Measurements from ENCODE around the gene CYP4F12. TPM values are rescaled to one million over a fixed set of nuclear protein-coding genes. Genes with fewer than 3 reads are reported as not detected.

Gene CYP4F12
- not detected in 2 replicates for total RNA-seq

GRCh38 chr19:15672580-15673175 is at the start of gene CYP4F12:
CYP4F12 (plus strand) TSS chr19:15673087; CDS start chr19:15673530, 443 bp downstream.
- no peak for DNase-seq (ENCODE audit: low read depth in 2 of 2)

- DNase-seq (ENCODE audit: low read depth in 2 of 2): peak in 1 of 2 donors; percentile 7
These were observed 49.1 kb upstream of the CYP4F12 start for GRCh38 chr19:15623711-15624318.

GRCh38 chr19:15628236-15629002 is 44.5 kb upstream of the CYP4F12 start:
- DNase-seq (ENCODE audit: low read depth in 2 of 2): no peak

DNA sequence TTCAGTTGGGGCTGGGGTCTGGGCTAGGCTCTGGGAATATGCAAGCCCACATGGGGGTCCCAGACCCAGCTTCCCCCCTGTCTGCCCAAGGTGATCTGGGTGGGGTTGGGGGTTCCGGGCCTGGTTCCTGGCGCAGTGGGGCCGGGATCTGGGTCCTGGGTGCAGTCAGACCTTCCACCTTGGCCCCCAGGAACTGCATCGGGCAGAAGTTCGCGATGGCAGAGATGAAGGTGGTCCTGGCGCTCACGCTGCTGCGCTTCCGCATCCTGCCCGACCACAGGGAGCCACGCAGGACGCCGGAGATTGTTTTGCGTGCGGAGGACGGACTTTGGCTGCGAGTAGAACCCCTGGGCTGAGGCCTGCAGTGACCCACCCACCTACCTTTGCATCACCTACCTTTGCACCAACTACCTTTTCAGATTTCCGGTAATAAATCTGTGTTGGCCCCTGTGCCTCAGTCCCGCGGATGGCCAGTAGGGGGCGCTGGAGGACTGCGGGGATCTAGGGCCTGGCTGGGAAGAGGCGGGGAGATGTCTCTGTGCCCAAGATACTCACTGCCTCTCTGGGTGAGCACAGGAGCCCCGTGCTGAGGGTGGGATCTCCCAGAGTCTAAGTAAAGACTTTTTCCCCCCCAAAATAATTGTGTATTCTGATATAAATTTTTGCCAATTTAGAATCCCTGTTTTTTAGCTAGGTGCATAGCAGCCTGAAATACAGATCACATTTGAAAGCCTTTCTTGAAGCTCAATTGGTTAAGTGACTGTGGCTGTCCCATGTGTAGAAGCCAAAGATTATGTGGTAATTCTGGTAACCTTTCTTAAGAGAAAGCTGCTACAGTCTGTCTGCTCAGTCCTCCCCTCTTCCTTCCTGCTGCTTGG is 43.6 kb upstream of the CYP4F12 start:
- DNase-seq (ENCODE audit: low read depth in 2 of 2): peak; percentile 18 to 61

- peak in 1 of 2 donors; percentile 21 for DNase-seq (ENCODE audit: low read depth in 2 of 2)
These were observed 41.1 kb upstream of the CYP4F12 start for GRCh38 chr19:15631817-15632216.

DNA sequence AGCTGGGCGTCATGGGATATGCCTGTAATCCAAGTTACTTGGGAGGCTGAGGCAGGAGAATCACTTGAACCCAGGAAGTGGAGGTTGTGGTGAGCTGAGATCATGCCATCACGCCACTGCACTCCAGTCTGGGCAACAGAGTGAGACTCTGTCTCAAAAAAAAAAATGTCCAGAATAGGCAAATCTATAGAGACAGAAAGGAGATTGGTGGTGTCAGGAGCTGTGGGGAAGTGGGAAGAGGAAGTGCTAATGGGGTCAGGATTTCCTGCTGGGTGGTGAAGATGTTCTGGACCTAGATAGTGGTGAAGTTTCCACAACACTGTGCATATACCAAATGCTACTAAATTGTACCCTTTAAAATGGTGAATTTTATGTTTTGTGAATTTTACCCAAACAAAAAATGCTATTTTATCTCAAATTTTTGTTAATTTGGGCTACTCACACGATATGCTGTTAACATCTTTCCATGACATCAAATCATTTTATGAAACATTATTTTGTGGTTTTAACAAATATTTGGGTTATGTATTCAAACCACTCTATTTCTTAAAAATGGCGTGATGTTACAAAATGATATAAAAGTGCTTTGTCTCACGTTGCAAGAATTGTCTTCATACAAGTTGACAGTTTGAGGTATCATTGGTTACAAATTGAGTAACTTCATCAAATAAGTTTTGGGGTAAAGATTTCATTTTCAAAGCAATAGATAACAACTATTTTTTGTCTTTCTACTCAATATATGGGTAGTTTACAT is 39.6 kb upstream of the CYP4F12 start:
- DNase-seq (ENCODE audit: low read depth in 2 of 2): no peak

- DNase-seq (ENCODE audit: low read depth in 2 of 2): no peak
These were observed 38.8 kb upstream of the CYP4F12 start for GRCh38 chr19:15634105-15634504.

GRCh38 chr19:15635016-15635805 is 37.7 kb upstream of the CYP4F12 start:
- no peak for DNase-seq (ENCODE audit: low read depth in 2 of 2)

- DNase-seq (ENCODE audit: low read depth in 2 of 2): no peak
These were observed 36.9 kb upstream of the CYP4F12 start for GRCh38 chr19:15636026-15636425.

DNA sequence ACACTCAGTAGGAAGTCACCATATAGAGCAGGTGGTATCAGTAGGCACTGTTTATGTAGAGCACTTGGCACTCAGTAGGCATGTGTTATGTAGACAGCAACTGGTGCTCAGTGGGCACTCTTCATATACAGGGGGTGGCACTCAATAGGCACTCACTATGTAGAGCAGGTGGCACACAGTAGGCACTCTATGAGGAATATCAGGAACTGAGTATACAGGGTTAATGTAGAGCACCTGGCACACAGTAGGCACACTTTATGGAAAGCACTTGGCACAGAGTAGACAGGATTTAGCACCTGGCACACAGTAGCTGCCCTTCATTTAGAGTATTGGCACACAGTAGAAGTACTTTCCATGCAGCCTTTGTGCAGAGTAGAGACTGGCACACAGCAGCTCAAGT is 33.3 kb upstream of the CYP4F12 start:
- DNase-seq (ENCODE audit: low read depth in 2 of 2): no peak

DNA sequence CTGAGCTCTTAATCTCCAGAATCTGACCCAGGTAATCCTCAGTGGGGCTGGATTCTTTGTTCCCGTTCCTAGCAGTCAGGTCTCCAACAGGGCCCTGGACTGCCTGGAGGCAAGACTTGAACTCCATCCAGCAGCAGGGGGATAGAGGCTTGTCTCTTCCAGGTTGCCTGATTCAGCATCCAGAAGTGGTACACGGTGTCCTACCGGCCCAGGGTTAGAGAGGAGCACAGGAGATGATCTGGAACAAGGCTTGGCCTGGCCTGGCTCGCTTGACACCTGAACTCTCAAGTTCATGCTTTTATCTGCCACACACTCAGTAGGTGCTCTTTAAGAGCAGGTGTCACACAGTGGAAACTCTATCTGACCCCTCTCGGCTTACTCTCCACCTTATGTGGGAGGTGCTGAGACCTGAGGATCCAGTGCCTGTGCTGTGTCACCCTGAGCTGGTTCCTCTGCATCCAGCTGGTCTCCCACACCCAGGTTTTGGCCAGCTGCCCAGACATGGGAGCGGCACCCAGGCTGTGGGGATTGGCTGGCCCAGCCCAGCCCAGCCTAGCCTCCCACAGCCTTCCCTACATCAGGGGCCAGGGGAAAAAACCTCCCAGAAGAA is 32.5 kb upstream of the CYP4F12 start, which contains the start of gene CYP4F3:
Gene CYP4F3, plus strand, starts transcription at position 604 of the 610 bp plus-strand sequence. CDS start 519 bp downstream, outside the sequence.
- DNase-seq (ENCODE audit: low read depth in 2 of 2): no peak

GRCh38 chr19:15640904-15641597 is 31.8 kb upstream of the CYP4F12 start:
- DNase-seq (ENCODE audit: low read depth in 2 of 2): no peak

DNA sequence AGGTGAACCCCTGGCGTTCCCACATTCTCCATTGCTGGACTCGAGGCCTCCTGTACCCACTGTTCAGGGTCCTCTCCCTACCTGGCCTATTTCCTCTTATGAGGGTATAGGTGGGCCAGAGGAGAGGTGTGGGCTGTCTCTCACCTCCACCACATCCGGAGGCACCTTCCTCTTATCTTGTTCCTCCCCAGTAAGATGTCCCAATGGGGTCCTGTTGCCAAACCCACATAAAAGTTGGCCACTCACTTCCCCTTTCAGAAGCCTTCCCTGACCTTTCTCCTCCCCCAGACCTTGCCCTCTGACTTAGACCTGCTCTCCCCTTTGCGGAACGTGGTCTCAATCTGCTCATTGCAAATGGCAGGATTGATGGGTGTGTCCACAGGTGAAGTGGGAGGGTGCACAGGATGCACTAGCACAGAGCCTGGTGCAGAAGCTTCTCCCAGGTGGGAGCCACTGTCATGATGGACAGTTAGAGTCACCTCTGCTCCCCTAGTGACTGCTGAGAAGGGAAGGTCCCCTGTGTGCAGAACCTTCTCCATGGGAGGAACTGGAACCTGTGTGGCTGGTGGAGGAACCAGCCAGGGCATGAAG is 30.9 kb upstream of the CYP4F12 start:
- DNase-seq (ENCODE audit: low read depth in 2 of 2): no peak

DNA sequence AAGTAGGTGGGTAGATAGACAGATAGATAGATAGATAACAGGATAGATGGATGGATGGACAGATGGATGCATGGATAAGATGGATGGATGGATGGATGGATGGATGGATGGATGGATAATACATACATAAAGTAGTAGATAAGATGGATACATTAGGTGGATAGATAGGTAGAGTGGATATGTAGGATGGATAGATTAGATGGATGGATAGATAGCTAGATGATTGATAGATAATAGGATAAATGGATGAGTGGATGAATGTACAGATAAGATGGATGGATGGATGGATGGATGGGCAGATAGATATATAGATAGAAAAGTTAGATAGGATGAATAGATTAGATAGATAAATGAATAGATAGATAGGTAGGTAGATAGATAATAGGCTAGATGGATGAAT is 30.1 kb upstream of the CYP4F12 start:
- no peak for DNase-seq (ENCODE audit: low read depth in 2 of 2)

DNA sequence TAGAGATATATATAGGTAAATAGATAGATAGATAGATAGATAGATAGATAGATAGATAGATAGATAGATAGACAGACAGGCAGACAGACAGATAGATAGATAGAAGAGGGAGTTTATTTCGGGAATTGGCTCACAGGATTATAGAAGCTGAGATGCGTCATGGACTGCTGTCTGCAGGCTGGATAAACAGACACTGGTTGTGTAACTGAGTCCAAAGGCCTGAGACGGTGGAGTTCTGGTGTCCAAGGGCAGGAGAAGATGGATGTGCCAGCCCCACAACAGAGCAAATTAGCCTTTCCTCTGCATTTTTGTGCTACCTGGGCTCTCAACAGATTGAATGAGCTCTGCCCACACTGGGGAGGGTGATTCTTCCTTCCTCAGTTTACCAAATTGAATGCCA is 29.5 kb upstream of the CYP4F12 start:
- DNase-seq (ENCODE audit: low read depth in 2 of 2): no peak

DNA sequence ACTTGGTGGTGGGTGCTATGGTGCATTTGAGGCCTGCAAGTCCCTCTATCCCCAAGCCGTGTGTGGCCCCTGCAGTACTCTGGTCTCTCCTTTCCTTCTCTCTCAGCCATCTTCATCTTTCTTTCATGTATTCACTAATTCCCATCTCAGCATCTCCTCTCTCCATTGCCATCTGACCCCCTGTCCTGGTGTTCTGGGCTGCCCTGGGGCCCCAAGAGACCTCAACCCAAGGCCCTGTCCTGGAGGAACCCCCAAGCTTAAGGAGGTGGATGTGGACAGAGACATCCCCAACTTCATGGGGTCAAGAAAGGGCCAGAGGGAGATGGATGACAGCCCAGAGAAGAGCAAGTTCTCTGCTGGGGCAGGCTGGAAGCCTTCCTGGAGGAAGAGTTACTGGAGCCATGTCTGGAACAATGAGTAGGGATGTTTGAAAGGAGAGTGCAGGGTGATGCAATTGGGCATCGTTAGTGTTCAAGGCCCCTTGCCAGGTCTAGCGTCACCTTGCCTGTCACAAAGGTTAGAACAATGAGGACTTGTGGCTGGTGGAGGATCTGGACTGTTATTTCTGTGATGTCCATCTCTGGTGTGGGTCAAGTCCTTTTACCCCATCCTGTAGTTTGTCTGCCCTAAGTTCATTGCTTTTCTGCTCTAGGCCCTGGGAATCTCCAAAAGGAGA is 28.7 kb upstream of the CYP4F12 start:
- no peak for DNase-seq (ENCODE audit: low read depth in 2 of 2)

GRCh38 chr19:15644816-15645215 is 28.1 kb upstream of the CYP4F12 start:
- no peak for DNase-seq (ENCODE audit: low read depth in 2 of 2)

DNA sequence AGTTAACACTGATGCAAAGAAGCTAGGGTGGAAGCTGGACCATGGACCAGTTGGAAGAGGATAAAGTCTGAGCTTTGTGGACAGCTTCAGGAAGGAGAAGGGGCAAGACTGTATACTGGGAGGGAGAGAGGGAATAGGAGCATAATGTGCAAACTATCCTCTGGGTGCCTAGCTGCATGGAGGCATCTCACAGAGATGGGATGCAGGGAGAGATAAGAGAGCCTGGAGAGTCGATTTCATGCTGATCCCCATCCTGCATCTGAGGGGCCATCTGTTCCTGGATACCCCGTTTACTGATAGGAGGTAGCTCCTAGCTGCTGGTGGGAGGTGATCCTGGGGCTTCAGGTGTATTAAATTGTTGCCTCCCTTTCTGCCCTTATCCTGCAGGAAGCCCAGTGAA is 23.4 kb upstream of the CYP4F12 start:
- no peak for DNase-seq (ENCODE audit: low read depth in 2 of 2)

All from dermis microvascular lymphatic vessel endothelial cell (primary cell).